Stimulated activated CD4-positive, alpha-beta T cell treated with anti-CD3 and anti-CD28 coated beads, Interleukin-1b, Interleukin-23, amount 100 ng/mL, for 4 hours (primary cell): ENCODE measurements around the gene CXCR2.
"Not testable (repeated sequence)": the region's sequence is repeated elsewhere in the genome, so short reads cannot be mapped to it uniquely, and the experiment has no call there.

Source experiments
- DNase-seq, 2 donors: peaks; one replicate each; pipeline ENCODE4 v3.0.0-alpha.2; 2020; ENCODE audit warnings: low read depth in 2 of 2

The CXCR2 gene

DNA sequence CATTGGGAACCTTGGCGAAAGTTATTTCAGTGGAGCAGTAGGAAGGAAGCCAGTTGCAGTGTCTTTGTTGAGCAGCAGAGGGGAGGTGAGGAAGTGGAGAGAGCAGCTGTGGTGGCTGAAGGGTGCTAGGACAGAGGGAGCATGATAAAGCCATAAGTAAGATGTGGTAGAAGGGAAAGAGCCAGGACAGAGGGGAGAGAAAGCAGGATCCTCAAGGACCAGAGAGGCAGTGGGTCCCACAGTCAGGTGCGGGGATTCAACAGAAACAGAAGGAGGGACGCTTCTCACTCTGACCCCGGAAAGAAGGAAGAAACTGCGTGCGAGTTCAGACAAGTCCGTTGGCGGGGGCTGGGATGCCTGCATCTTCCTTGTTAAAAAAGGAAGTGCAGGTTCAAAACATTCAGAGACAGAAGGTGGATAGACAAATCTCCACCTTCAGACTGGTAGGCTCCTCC lies at the start of gene CXCR2:
Gene CXCR2, plus strand, starts transcription at position 403 of the 455 bp plus-strand sequence. CDS start 8,774 bp downstream, outside the sequence.
- no peak for DNase-seq

GRCh38 chr2:218077464-218078216 lies 48.2 kb upstream of the CXCR2 start:
- DNase-seq: no peak

DNA sequence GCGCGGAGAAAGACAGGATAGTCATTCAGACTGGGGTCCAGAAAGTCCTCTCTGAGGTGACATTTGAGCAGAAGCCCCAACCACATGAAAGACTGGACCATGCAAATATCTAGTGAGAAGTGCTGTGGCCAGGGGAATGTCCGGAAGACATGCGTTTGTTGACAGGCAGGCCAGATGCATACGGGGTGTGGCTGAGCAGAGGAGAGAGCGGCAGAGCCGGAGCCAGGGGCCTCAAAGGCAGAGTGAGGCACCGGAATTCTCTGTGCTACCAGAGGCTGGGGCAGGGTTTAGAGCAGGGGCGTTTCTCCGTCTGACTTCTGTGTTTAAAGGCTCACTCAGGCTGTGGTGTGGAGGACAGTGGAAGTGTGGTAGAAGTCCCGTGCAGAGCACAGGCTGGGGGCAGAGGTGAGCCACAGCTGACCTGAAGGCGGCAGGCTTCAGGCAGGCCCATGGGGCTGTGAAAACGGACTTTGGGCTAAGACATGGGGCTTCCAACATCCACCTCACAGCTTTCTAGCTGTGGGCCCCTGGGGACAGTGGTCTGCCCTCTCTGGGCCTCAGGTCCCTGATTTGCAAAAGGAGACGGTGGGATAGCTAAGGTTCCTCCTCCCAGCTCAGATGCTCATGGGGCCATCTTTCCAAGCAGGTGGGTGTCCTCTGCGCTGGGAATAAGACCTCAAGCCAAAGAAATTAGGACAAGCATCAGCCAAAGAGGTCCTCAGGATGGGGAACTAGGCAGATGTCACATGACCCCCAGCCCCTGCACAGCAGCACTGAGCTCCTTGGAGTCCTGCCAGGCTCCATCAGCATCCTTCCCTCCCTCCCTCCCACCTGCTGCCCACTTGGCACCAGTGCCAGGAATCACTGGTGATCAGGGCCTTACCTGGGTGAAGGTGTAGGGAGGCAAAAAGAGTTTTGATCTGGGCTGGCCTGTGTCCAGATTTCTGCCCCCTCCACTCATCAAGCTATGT lies 45.6 kb upstream of the CXCR2 start:
- DNase-seq: no peak

DNA sequence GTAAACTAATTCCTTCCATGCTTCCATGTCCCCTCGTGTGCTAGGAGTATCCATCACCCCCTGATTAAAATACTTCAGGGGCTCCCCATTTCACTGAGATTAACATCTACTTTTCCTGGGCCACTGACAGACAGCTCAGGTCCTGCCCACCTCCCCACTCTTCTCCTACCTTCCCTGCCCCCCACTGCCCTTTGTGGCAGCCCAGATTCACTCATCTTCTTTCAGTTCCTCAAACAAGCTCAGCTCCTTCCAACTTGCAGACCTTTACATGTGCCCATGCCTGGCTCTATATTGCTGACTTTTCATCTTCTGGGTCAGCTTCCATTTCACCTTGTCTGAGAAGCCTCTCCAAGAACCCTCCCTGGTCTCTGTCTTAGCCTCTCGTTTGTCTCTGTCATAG lies 44.8 kb upstream of the CXCR2 start:
- no peak for DNase-seq

DNA sequence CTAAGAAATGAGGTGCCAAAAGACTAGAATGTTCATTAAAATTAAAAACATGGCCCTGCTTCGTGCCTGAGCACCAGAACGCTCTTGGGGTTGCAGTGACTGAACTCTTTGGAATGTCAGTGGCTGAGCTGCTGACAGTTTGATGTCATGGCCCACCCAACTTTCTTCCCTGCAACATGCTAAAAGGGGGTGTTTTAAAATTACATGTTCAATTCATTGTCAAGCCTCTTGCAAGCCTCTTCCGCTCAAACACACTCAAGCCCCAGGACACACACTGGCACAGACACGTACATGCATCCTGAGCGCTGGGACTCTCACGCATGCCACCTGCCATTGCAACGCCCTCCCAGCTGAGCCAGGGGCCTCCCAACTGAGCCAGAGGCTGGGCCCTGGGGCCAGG lies 44.1 kb upstream of the CXCR2 start:
- no peak for DNase-seq

DNA sequence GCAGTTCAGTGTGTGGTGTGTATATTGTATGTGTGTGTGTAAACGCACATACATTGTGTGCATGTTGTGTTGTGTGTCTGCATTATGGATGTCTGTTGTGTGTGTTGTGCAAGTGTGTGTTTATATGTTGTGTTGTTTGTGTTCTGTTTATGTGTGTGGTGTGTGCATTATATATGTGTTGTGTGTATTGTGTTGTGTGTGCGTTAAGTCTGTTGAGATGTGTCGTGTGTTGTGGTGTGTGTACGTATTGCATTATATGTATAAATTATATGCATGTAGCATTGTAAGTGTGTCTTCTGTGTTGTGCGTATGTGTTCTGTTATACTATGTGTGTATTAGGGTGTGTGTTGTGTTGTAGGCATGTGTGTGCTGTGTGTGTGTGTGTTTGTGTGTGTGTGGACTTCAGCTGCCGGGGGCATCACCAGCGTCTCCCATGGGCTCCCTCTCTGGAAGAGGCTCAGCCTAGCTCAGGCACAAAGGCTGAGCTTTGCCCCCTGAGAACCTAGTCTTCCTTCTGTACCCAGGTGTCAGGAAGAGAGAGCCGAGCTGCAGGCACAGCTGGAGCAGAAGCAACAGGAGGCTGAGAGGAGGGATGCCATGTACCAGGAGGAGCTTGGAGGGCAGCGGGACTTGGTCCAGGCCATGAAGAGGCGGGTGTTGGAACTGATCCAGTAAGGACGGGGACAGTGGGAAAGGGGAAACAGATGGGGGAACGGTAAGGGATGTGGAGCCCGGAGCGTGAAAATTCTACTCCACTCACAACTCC lies 43.1 kb upstream of the CXCR2 start:
- no peak for DNase-seq

- no peak for DNase-seq
Measured at GRCh38 chr2:218083352-218083676, 42.5 kb upstream of the CXCR2 start.

DNA sequence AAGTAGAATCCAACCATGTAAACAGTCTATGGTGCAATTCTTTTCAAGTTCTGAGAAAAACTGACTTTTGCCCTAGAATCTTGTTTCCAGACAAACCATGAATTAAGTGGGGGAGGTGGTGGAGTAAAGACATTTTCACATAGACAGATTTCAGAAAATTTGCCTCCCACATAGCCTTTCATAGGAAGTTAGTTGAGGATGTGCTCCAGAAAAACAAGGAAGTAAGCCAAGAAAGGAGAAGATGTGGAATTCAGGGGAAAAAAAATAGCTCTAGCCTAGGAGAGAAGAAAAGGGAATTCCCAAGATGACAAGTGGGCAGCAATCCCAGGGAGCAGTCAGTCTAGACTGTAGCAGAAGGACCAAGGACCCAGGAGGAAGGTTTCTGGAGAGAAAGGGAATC lies 39.4 kb upstream of the CXCR2 start:
- no peak for DNase-seq

GRCh38 chr2:218089259-218089658 lies 36.6 kb upstream of the CXCR2 start:
- no peak for DNase-seq

GRCh38 chr2:218091746-218092145 lies 34.1 kb upstream of the CXCR2 start:
- no peak for DNase-seq

GRCh38 chr2:218093879-218094278 lies 31.9 kb upstream of the CXCR2 start:
- no peak for DNase-seq

DNA sequence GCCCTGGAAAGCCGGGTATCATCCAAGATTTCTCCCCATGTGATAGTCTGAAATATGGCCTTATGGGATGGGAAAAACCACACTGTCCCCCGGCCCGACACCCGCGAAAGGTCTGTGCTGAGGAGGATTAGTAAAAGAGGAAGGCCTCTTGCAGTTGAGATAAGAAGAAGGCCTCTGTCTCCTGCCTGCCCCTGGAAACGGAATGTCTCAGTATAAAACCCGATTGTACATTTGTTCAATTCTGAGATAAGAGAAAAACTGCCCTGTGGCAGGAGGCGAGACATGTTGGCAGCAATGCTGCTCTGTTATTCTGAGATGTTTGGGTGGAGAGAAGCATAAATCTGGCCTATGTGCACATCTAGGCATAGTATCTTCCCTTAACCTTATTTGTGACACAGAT lies 30.0 kb upstream of the CXCR2 start:
- DNase-seq: no peak

GRCh38 chr2:218097975-218098374 lies 27.9 kb upstream of the CXCR2 start:
- DNase-seq: no peak

GRCh38 chr2:218108834-218109233 lies 17.0 kb upstream of the CXCR2 start:
- not testable (repeated sequence) for DNase-seq

- not testable (repeated sequence) for DNase-seq
Measured at GRCh38 chr2:218121789-218122188, 4.0 kb upstream of the CXCR2 start.

- DNase-seq: not testable (repeated sequence)
Measured at GRCh38 chr2:218122286-218122685, 3.5 kb upstream of the CXCR2 start.

- no peak for DNase-seq
Measured at GRCh38 chr2:218123986-218124385, 1.8 kb upstream of the CXCR2 start.

DNA sequence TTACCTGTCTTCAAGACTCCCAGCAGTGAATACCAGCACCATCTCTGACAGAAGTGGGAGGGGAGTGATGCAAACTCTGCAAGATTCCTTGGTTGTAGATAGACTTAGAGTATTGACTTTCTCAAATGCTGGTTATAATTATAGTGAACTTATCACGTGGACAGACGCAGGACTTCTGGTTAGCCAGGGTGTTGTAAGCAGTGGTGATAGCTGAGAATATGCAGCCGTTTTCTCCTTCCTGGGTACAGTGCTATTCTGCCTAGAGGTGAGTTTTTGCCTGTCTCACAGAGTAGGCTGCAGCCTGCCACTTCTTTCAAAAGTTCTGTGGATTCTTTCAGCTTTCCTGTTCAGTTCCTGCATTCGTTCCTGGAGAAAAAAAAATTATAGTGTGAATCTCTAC lies 733 bp upstream of the CXCR2 start:
- DNase-seq: no peak

DNA sequence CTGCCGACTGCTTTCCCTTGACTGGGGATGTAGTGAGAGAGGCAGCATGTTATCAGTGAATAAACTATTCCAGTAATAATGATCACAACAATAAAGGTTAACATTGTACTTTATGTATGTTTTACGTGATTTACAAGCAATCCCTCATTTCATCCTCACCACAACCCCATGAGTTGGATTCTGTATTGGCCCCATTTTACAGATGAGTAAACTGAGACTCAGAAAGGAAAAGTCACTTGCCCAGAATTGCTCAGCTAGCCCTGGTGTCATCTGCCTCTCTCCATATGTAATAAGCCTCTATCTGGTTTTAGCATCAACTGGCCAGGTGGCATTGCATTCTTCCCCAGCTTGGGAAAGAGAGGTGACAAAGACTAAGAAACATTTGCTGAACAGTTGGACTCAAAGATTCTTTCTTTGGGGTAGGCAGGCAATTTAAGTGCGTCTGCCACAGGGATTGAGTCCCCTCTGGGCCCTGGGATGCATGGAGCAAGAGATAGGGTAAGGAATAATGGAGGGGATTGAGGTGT lies 2.2 kb downstream of the CXCR2 start:
- no peak for DNase-seq

GRCh38 chr2:218128781-218129457 lies 3.1 kb downstream of the CXCR2 start:
- DNase-seq: no peak

- DNase-seq: no peak
Measured at GRCh38 chr2:218129458-218130135, 3.8 kb downstream of the CXCR2 start.
